Spleen (tissue), 11 donors: ENCODE measurements around the gene TCEA2. TPM values are rescaled to one million over a fixed set of nuclear protein-coding genes. Genes with fewer than 3 reads are reported as not detected.

Experiments
- DNase-seq: peaks from one replicate; pipeline ENCODE4 v3.0.0-alpha.2; 2020
- H3K27ac ChIP-seq, 8 donors: fragments of 200-600 bp; sonication (generic) in 7 of 8; 1 replicate in 4 of 8; 2 replicates in 4 of 8; pipeline versions ENCODE4 v1.5.0 to v1.8.0; 2016 to 2021; ENCODE audit warnings: inconsistent platforms in 4 of 8, mild to moderate bottlenecking in 4 of 8, moderate library complexity in 1 of 8
- H3K27me3 ChIP-seq, 7 donors: fragments of 200-600 bp; sonication (generic) in 6 of 7; replicated peaks in 1 of 7; 1 replicate in 4 of 7; 2 replicates in 3 of 7; pipeline versions ENCODE4 v1.5.0 to v1.8.0; 2016 to 2021; ENCODE audit warnings: inconsistent platforms in 3 of 7, mild to moderate bottlenecking in 1 of 7
- H3K36me3 ChIP-seq, 6 donors: fragments of 200-600 bp; sonication (generic) in 5 of 6; 1 replicate in 4 of 6; 2 replicates in 2 of 6; pipeline versions ENCODE4 v1.5.0 to v1.8.0; 2016 to 2021; ENCODE audit warnings: inconsistent platforms in 2 of 6
- H3K4me1 ChIP-seq, 6 donors: fragments of 200-600 bp; sonication (generic) in 5 of 6; 1 replicate in 3 of 6; 2 replicates in 3 of 6; pipeline versions ENCODE4 v1.5.0 to v1.8.0; 2016 to 2021; ENCODE audit warnings: inconsistent platforms in 3 of 6
- H3K4me3 ChIP-seq, 8 donors: fragments of 200-600 bp; sonication (generic) in 7 of 8; 1 replicate in 4 of 8; 2 replicates in 4 of 8; pipeline versions ENCODE4 v1.5.0 to v1.8.0; 2016 to 2021; ENCODE audit warnings: inconsistent platforms in 4 of 8, mild to moderate bottlenecking in 4 of 8, moderate library complexity in 2 of 8
- H3K9me3 ChIP-seq, 8 donors: fragments of 200-600 bp; sonication (generic) in 7 of 8; 1 replicate in 4 of 8; 2 replicates in 4 of 8; pipeline versions ENCODE4 v1.5.0 to v1.8.0; 2016 to 2021; ENCODE audit warnings: inconsistent platforms in 4 of 8
- CTCF ChIP-seq, 11 experiments: fragments of 200-600 bp in 7 of 11; fragments of 450-650 bp in 4 of 11; sonication (generic) in 4 of 11; IDR thresholded peaks in 8 of 11; conservative IDR thresholded peaks in 3 of 11; 1 replicate in 7 of 11; 2 replicates in 4 of 11; pipeline versions ENCODE4 v1.4.0 to v1.8.0; 2016 to 2021; ENCODE audit warnings: antibody characterized with exemption in 11 of 11, inconsistent platforms in 4 of 11, mild to moderate bottlenecking in 1 of 11
- POLR2A ChIP-seq, 3 donors: fragments of 450-650 bp; IDR thresholded peaks; one replicate each; pipeline ENCODE4 v1.5.1; 2017; ENCODE audit warnings: antibody characterized with exemption in 3 of 3, mild to moderate bottlenecking in 1 of 3
- POLR2AphosphoS5 ChIP-seq, 3 donors: sonication (generic); formaldehyde crosslinking; IDR thresholded peaks; one replicate each; pipeline ENCODE4 v1.5.1; 2017; ENCODE audit warnings: antibody characterized with exemption in 3 of 3
- WGBS, 5 donors: extraction: QIAGEN DNeasy Blood & Tissue Kit in 3 of 5; methylation state at CpG; one replicate each; pipeline versions ENCODE4 v1.1.5 to v1.1.7; 2013 to 2018; 5-methylcytosine and 5-hydroxymethylcytosine counted together
- intact Hi-C: fragments of 100-400 bp; cut with DNase I; formaldehyde crosslinking; loops from one replicate; pipeline ENCODE4 v1.15.0; 2023; ENCODE audit warnings: low total_unique reads
- polyA plus RNA-seq, 3 donors: library from polyadenylated mRNA; stranded (reverse); fragments of 200-250 nt; gene quantifications; one replicate each; pipeline ENCODE4 v1.2.1, GENCODE V29; 2013
- total RNA-seq, 7 donors: library from RNA; depleted of rRNA in 3 of 7; stranded (reverse); fragments of >200 nt in 3 of 7; fragmentation: NEBNext Ultra II Directional in 4 of 7; extraction: Animal tissue kit (Norgen Biotek cat#: 25700) in 4 of 7; gene quantifications; one replicate each; pipeline versions ENCODE4 v1.1.0 to v1.2.1, GENCODE V29; 2016 to 2021
- donor health status: healthy with polysubstance abuse.
- donor health status: DM: no; HTN: no; CAD: no; lungs with moderate emphysema.
- donor health status: DM: no; HTN: no; CAD: no.
- donor health status: Bipolar disorder and iron deficiency.
- donor health status: healthy.
- donor health status: DM: no; HTN: no; CAD: no.
- donor health status: DM: yes; HTN: yes; CAD: no.

The TCEA2 gene
- total and polyA plus RNA-seq, 10 donors: 18.6 to 60.8 (median 43.2) TPM

GRCh38 chr20:64022671-64023360, 40.2 kb upstream of the TCEA2 start:
- Histone ChIP-seq H3K27me3 (no peaks in the 10 kb centered on the region), H3K4me1 (peaks cover 0 to 4% (median 0%) of the 10 kb centered on the region in 6 donors), H3K9me3 (no peaks in the 10 kb centered on the region), H3K4me3 (no peak overlapping the region), H3K27ac (no peak overlapping the region), H3K36me3 (peaks cover 12 to 100% (median 92%) of the 10 kb centered on the region in 6 donors)
- TF ChIP-seq POLR2AphosphoS5 (IDR thresholded peaks at IDR 0.05) (peak in 1 of 3 donors; percentile 13), CTCF (IDR thresholded peaks at IDR 0.05 in 8 of 11, conservative IDR thresholded peaks at IDR 0.05 in 3 of 11) (no peak), POLR2A (IDR thresholded peaks at IDR 0.05) (no peak)
- 96 to 97% (median 97%) methylated on average over 16 to 17 of the region's 17 CpGs for WGBS, 5 donors
- no peak for DNase-seq
- intact Hi-C loops: no loop called here

GRCh38 chr20:64023361-64024140, 39.4 kb upstream of the TCEA2 start:
- TF ChIP-seq POLR2A (IDR thresholded peaks at IDR 0.05) (no peak), POLR2AphosphoS5 (IDR thresholded peaks at IDR 0.05) (no peak), CTCF (IDR thresholded peaks at IDR 0.05 in 8 of 11, conservative IDR thresholded peaks at IDR 0.05 in 3 of 11) (no peak)
- H3K4me1 ChIP-seq: peaks cover 0 to 4% (median 0%) of the 10 kb centered on the region in 6 donors
- H3K36me3 ChIP-seq: peaks cover 15 to 100% (median 92%) of the 10 kb centered on the region in 6 donors
- WGBS, 5 donors: 88 to 99% (median 89%) methylated on average over 15 of the region's 15 CpGs
- H3K27me3 ChIP-seq: no peaks in the 10 kb centered on the region
- no peak overlapping the region for H3K4me3 ChIP-seq
- H3K9me3 ChIP-seq: no peaks in the 10 kb centered on the region
- DNase-seq: no peak
- H3K27ac ChIP-seq: no peak overlapping the region
- intact Hi-C loops: no loop called here

GRCh38 chr20:64024141-64024990, 38.6 kb upstream of the TCEA2 start:
- DNase-seq: no peak
- Histone ChIP-seq H3K4me3 (no peak overlapping the region), H3K36me3 (peaks cover 15 to 100% (median 92%) of the 10 kb centered on the region in 6 donors), H3K9me3 (no peaks in the 10 kb centered on the region), H3K27ac (no peak overlapping the region), H3K27me3 (no peaks in the 10 kb centered on the region), H3K4me1 (peaks cover 0 to 4% (median 0%) of the 10 kb centered on the region in 6 donors)
- WGBS, 5 donors: 94 to 97% (median 95%) methylated on average over 16 to 17 of the region's 17 CpGs
- intact Hi-C loops: no loop called here
- TF ChIP-seq CTCF (IDR thresholded peaks at IDR 0.05 in 8 of 11, conservative IDR thresholded peaks at IDR 0.05 in 3 of 11) (no peak), POLR2A (IDR thresholded peaks at IDR 0.05) (no peak), POLR2AphosphoS5 (IDR thresholded peaks at IDR 0.05) (peak in 1 of 3 donors; percentile 31)
